Osteocyte (in vitro differentiated cells): Measurements from ENCODE around the gene TMPRSS11F. TPM values are rescaled to one million over a fixed set of nuclear protein-coding genes. Genes with fewer than 3 reads are reported as not detected.

Experiments used
- DNase-seq: peaks from one replicate; pipeline ENCODE4 v3.0.0; 2021; ENCODE audit warnings: mixed read lengths; ENCODE audit not compliant: unreplicated experiment; ENCODE audit errors: extremely low spot score
- H3K27ac Mint-ChIP-seq: one replicate; pipeline ENCODE4 v1.8.0; 2021; ENCODE audit warnings: mild to moderate bottlenecking, mixed read lengths; ENCODE audit not compliant: unreplicated experiment
- H3K27me3 Mint-ChIP-seq: one replicate; pipeline ENCODE4 v1.8.0; 2021; ENCODE audit warnings: mixed read lengths; ENCODE audit not compliant: unreplicated experiment
- H3K36me3 Mint-ChIP-seq: one replicate; pipeline ENCODE4 v1.8.0; 2021; ENCODE audit warnings: mixed read lengths; ENCODE audit not compliant: unreplicated experiment
- H3K4me1 Mint-ChIP-seq: one replicate; pipeline ENCODE4 v1.8.0; 2021; ENCODE audit warnings: mixed read lengths; ENCODE audit not compliant: unreplicated experiment
- H3K4me3 Mint-ChIP-seq: one replicate; pipeline ENCODE4 v1.8.0; 2021; ENCODE audit warnings: mild to moderate bottlenecking, moderate library complexity, mixed read lengths; ENCODE audit not compliant: unreplicated experiment
- H3K9me3 Mint-ChIP-seq: one replicate; pipeline ENCODE4 v1.8.0; 2021; ENCODE audit warnings: mixed read lengths; ENCODE audit not compliant: unreplicated experiment
- CTCF ChIP-seq: fragments of 200-600 bp; sonication (generic); IDR thresholded peaks from 2 replicates; pipeline ENCODE4 v1.5.0; 2021; ENCODE audit warnings: antibody characterized with exemption, mild to moderate bottlenecking, moderate library complexity
- total RNA-seq: library from RNA; stranded (reverse); gene quantifications from 2 replicates; pipeline ENCODE4 v1.2.1, GENCODE V29; 2021

TMPRSS11F gene
- total RNA-seq, 1 donor from 2014 or later: not detected

DNA sequence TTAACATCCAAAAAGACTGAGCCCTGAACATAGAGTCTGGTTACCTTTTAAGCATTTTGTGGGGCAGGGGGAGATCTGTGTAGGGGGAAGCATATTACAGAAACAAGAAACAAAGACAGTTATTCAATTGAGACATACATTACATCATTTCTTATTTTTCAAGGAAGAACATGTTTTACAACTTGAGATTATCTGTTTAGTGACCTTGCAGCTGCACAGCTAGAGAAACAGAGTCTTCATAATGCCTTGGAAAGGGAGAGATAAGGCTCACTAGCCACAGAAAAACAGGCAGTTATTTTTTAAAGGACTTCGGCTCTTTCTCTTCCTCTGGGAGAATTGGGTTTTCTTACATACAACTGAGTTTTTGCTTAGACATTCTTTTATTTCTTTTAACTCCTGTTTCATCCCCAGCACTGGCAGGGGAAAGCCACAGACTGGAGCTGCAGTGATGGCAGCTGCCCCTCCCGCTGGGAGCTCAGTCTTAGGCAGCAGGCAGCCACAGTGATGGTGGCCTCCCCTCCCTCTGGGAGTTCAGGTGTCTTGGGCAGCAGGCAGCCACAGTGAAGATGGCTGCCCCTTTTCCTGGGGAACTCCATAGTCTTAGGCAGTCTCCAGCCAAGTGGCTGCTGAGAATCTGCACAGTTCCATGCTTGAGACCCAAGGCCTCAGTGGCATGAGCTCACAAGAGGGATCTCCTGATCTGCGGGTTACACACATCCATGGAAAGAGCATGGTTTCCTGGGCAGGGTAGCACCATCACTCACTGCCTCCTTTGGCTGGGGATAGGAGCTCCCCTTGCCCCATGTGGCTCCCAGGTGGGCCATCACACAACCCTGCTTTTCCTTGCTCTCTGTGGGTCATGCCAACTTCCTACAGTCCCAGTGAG, 19.4 kb upstream of the TMPRSS11F start:
- no peak for DNase-seq
- no peaks in the 10 kb centered on the region for H3K36me3 Mint-ChIP-seq
- no peaks in the 10 kb centered on the region for H3K27me3 Mint-ChIP-seq
- H3K9me3 Mint-ChIP-seq: no peaks in the 10 kb centered on the region
- TF ChIP-seq CTCF: no peak
- no peak overlapping the region for H3K4me3 Mint-ChIP-seq
- no peak overlapping the region for H3K27ac Mint-ChIP-seq
- no peaks in the 10 kb centered on the region for H3K4me1 Mint-ChIP-seq

GRCh38 chr4:68147079-68147478, 17.4 kb upstream of the TMPRSS11F start:
- H3K36me3 Mint-ChIP-seq: no peaks in the 10 kb centered on the region
- no peak overlapping the region for H3K4me3 Mint-ChIP-seq
- DNase-seq: no peak
- H3K4me1 Mint-ChIP-seq: no peaks in the 10 kb centered on the region
- no peak overlapping the region for H3K27ac Mint-ChIP-seq
- no peaks in the 10 kb centered on the region for H3K27me3 Mint-ChIP-seq
- TF ChIP-seq CTCF: no peak
- no peaks in the 10 kb centered on the region for H3K9me3 Mint-ChIP-seq

DNA sequence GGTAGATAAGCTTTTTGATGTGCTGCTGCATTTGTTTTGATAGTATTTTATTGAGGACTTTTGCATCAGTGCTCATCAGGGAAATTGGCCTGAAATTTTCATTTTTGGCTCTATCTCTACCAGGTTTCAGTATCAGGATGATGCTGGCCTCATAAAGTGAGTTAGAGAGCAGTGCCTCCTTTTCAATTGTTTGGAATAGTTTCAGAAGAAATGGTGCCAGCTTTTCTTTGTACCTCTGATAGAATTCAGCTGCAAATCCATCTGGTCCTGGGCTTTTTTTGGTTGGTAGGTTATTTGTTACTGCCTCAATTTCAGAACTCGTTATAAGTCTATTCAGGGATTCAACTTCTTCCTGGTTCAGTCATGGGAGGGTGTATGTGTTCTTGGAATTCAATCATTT, 15.6 kb upstream of the TMPRSS11F start:
- no peak overlapping the region for H3K27ac Mint-ChIP-seq
- no peak for DNase-seq
- H3K36me3 Mint-ChIP-seq: no peaks in the 10 kb centered on the region
- no peaks in the 10 kb centered on the region for H3K27me3 Mint-ChIP-seq
- no peaks in the 10 kb centered on the region for H3K4me1 Mint-ChIP-seq
- no peak for TF ChIP-seq CTCF
- no peaks in the 10 kb centered on the region for H3K9me3 Mint-ChIP-seq
- no peak overlapping the region for H3K4me3 Mint-ChIP-seq

DNA sequence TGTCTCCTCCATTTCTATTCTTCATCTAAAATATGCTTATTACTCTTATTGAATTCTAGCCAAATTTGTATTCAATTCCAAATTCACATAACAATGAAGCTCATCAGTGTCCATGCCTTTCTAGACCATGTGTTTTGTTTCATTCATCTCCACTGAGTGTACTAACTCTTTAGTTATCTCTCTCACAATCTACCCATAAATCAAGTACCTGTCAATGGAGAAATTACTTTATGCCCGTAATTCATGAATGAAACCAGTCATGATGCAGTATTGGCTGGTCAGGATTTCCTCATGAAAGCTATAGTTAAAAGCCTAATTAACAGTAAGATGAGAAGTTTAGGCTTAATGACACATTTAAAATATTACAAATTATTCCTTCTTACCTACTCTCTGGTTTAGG, 12.2 kb upstream of the TMPRSS11F start:
- no peaks in the 10 kb centered on the region for H3K36me3 Mint-ChIP-seq
- H3K27ac Mint-ChIP-seq: no peak overlapping the region

More for the DNA sequence above, 12.2 kb upstream of the TMPRSS11F start:
- no peaks in the 10 kb centered on the region for H3K4me1 Mint-ChIP-seq
- TF ChIP-seq CTCF: no peak
- H3K4me3 Mint-ChIP-seq: no peak overlapping the region
- H3K9me3 Mint-ChIP-seq: no peaks in the 10 kb centered on the region
- DNase-seq: no peak
- H3K27me3 Mint-ChIP-seq: no peaks in the 10 kb centered on the region
